SK-N-MC (cell line): ENCODE measurements around the gene HBA1.
"Not testable (repeated sequence)": the region's sequence is repeated elsewhere in the genome, so short reads cannot be mapped to it uniquely, and the experiment has no call there.

Experiments used
- DNase-seq: peaks from one replicate; pipeline ENCODE4 v3.0.0-alpha.2; 2011; ENCODE audit warnings: low read depth, low spot score
- H3K27ac ChIP-seq: fragments of 200-600 bp; sonication (generic); 2 replicates; pipeline ENCODE4 v1.5.1; 2016; ENCODE audit warnings: mixed run types
- H3K36me3 ChIP-seq: fragments of 200-600 bp; sonication (generic); 2 replicates; pipeline ENCODE4 v1.6.1; 2017; ENCODE audit warnings: antibody characterized with exemption, low read length, mixed read lengths; ENCODE audit not compliant: insufficient read depth
- H3K4me3 ChIP-seq: fragments of 200-600 bp; sonication (generic); 2 replicates; pipeline ENCODE4 v1.5.1; 2016
- H3K9ac ChIP-seq: fragments of 200-600 bp; sonication (generic); 2 replicates; pipeline ENCODE4 v1.8.0; 2017; ENCODE audit warnings: mixed run types, mixed read lengths; ENCODE audit not compliant: insufficient read length
- H3K9me3 ChIP-seq: fragments of 200-600 bp; sonication (generic); 2 replicates; pipeline ENCODE4 v1.6.1; 2017; ENCODE audit warnings: low read depth, mild to moderate bottlenecking, antibody characterized with exemption, low read length, moderate library complexity, mixed read lengths
- EZH2 ChIP-seq: fragments of 200-600 bp; sonication (generic); IDR thresholded peaks from one replicate; pipeline ENCODE4 v1.6.1; 2017; ENCODE audit warnings: antibody characterized with exemption
- FOXP2 ChIP-seq: optimal IDR thresholded peaks from 2 replicates; pipeline ENCODE3; 2011; ENCODE audit warnings: mild to moderate bottlenecking, moderate library complexity; ENCODE audit not compliant: insufficient read depth; ENCODE audit errors: extremely low read length, control extremely low read depth
- POLR2AphosphoS5 ChIP-seq: IDR thresholded peaks from 2 replicates; pipeline ENCODE4 v1.6.1; 2012; ENCODE audit warnings: mild to moderate bottlenecking, low read depth, low read length, borderline replicate concordance

The HBA1 gene

GRCh38 chr16:175011-175949 is 1.2 kb upstream of the HBA1 start:
- H3K36me3 ChIP-seq: no peaks in the 10 kb centered on the region
- no peak overlapping the region for H3K4me3 ChIP-seq
- no peak overlapping the region for H3K27ac ChIP-seq
- no peak for DNase-seq
- TF ChIP-seq EZH2: no peak
- no peak for TF ChIP-seq FOXP2
- TF ChIP-seq POLR2AphosphoS5: no peak
- H3K9me3 ChIP-seq: no peaks in the 10 kb centered on the region
- H3K9ac ChIP-seq: no peak overlapping the region

GRCh38 chr16:176006-176405 is 474 bp upstream of the HBA1 start:
- not testable (repeated sequence) for H3K27ac ChIP-seq, H3K9me3 ChIP-seq, H3K36me3 ChIP-seq, DNase-seq, H3K4me3 ChIP-seq, H3K9ac ChIP-seq

GRCh38 chr16:177394-177822 is 928 bp downstream of the HBA1 start:
- Histone ChIP-seq H3K9ac (no peak overlapping the region), H3K27ac (no peak overlapping the region), H3K4me3 (no peak overlapping the region), H3K9me3 (no peaks in the 10 kb centered on the region), H3K36me3 (no peaks in the 10 kb centered on the region)
- no peak for TF ChIP-seq FOXP2
- no peak for TF ChIP-seq POLR2AphosphoS5
- no peak for TF ChIP-seq EZH2
- no peak for DNase-seq

- no peak for TF ChIP-seq FOXP2
- TF ChIP-seq POLR2AphosphoS5: no peak
- no peak for TF ChIP-seq EZH2
- Histone ChIP-seq H3K27ac (no peak overlapping the region), H3K36me3 (no peaks in the 10 kb centered on the region), H3K4me3 (no peak overlapping the region), H3K9me3 (no peaks in the 10 kb centered on the region), H3K9ac (no peak overlapping the region)
- no peak for DNase-seq
These were observed 1.6 kb downstream of the HBA1 start for GRCh38 chr16:177981-178667.

- Histone ChIP-seq H3K36me3 (no peaks in the 10 kb centered on the region), H3K9me3 (no peaks in the 10 kb centered on the region), H3K9ac (no peak overlapping the region), H3K4me3 (no peak overlapping the region), H3K27ac (no peak overlapping the region)
- no peak for TF ChIP-seq EZH2
- no peak for TF ChIP-seq FOXP2
- TF ChIP-seq POLR2AphosphoS5: no peak
- DNase-seq: no peak
These were observed 2.2 kb downstream of the HBA1 start for GRCh38 chr16:178668-179015.

GRCh38 chr16:179211-180092 is 3.0 kb downstream of the HBA1 start:
- H3K9ac ChIP-seq: no peak overlapping the region
- H3K36me3 ChIP-seq: no peaks in the 10 kb centered on the region
- DNase-seq: no peak
- no peak overlapping the region for H3K27ac ChIP-seq
- no peaks in the 10 kb centered on the region for H3K9me3 ChIP-seq
- H3K4me3 ChIP-seq: no peak overlapping the region
- TF ChIP-seq EZH2: peak; percentile 42
- TF ChIP-seq POLR2AphosphoS5: no peak

- H3K9ac ChIP-seq: peak within 1 kb of the TSS; percentile 51
- no peaks in the 10 kb centered on the region for H3K9me3 ChIP-seq
- H3K27ac ChIP-seq: no peak within 1 kb of the TSS
- H3K4me3 ChIP-seq: peak within 1 kb of the TSS; percentile 81
- TF ChIP-seq FOXP2 (no peak), EZH2 (no peak), POLR2AphosphoS5 (no peak)
- DNase-seq: no peak
- no peaks in the 10 kb centered on the region for H3K36me3 ChIP-seq
These were observed 3.7 kb downstream of the HBA1 start, which contains the start of gene HBQ1 for GRCh38 chr16:180101-180675. Gene HBQ1 (plus strand): TSS chr16:180459. CDS start chr16:180487, 28 bp downstream.
